Smooth muscle cell (in vitro differentiated cells): ENCODE measurements around the gene DNAJB7. TPM values are rescaled to one million over a fixed set of nuclear protein-coding genes. Genes with fewer than 3 reads are reported as not detected.

Experiments used
- DNase-seq: peaks from one replicate; lab custom pipeline; 2025; ENCODE audit not compliant: unreplicated experiment; lab: John Stamatoyannopoulos, UW
- H2AFZ ChIP-seq: fragments of 200-600 bp; sonication (generic); 2 replicates; pipeline ENCODE4 v1.6.0; 2016; ENCODE audit warnings: antibody characterized with exemption, low read depth, mild to moderate bottlenecking
- H3F3A ChIP-seq: fragments of 200-600 bp; sonication (generic); 2 replicates; pipeline ENCODE4 v1.6.0; 2017; ENCODE audit warnings: antibody characterized with exemption, low read depth
- H3K27ac ChIP-seq: fragments of 200-600 bp; sonication (generic); 2 replicates; pipeline ENCODE4 v1.5.1; 2016; ENCODE audit warnings: low read depth, mild to moderate bottlenecking
- H3K27me3 ChIP-seq: fragments of 200-600 bp; sonication (generic); 2 replicates; pipeline ENCODE4 v1.6.1; 2016; ENCODE audit warnings: low read depth, mild to moderate bottlenecking
- H3K36me3 ChIP-seq: fragments of 200-600 bp; sonication (generic); 2 replicates; pipeline ENCODE4 v1.5.1; 2016; ENCODE audit warnings: low read depth
- H3K4me1 ChIP-seq: fragments of 200-600 bp; sonication (generic); 2 replicates; pipeline ENCODE4 v1.5.1; 2016; ENCODE audit warnings: low read depth
- H3K4me2 ChIP-seq: fragments of 200-600 bp; sonication (generic); 2 replicates; pipeline ENCODE4 v1.6.0; 2016; ENCODE audit warnings: mild to moderate bottlenecking
- H3K4me3 ChIP-seq: fragments of 200-600 bp; sonication (generic); 2 replicates; pipeline ENCODE4 v1.5.1; 2016; ENCODE audit warnings: mild to moderate bottlenecking
- H3K79me2 ChIP-seq: fragments of 200-600 bp; sonication (generic); 2 replicates; pipeline ENCODE4 v1.6.0; 2016; ENCODE audit warnings: low read depth, mild to moderate bottlenecking
- H3K9ac ChIP-seq: fragments of 200-600 bp; sonication (generic); 2 replicates; pipeline ENCODE4 v1.6.0; 2016; ENCODE audit warnings: low read depth
- H3K9me3 ChIP-seq: fragments of 200-600 bp; sonication (generic); replicated peaks from 2 replicates; pipeline ENCODE4 v1.5.1; 2016; ENCODE audit warnings: low read depth
- H4K20me1 ChIP-seq: fragments of 200-600 bp; sonication (generic); 2 replicates; pipeline ENCODE4 v1.6.0; 2016; ENCODE audit warnings: low read depth
- WGBS: methylation state at CpG from one replicate; pipeline ENCODE4 v1.1.7; 2016; ENCODE audit warnings: low lambda C conversion rate; 5-methylcytosine and 5-hydroxymethylcytosine counted together
- polyA plus RNA-seq: library from polyadenylated mRNA; unstranded; fragments of >200 nt; fragmentation: Nextera tagmentation; extraction: Ambion mirVana; gene quantifications from 2 replicates; pipeline ENCODE4 v1.2.1, GENCODE V29; 2016
- total RNA-seq: library from RNA; depleted of rRNA; stranded (reverse); fragments of >200 nt; gene quantifications from 2 replicates; pipeline ENCODE4 v1.2.3, GENCODE V29; 2014
- TF ChIP-seq, protein P1 (sequence below): fragments of 200-600 bp; sonication (generic); IDR thresholded peaks from 2 replicates; pipeline ENCODE4 v1.5.1; 2017; ENCODE audit warnings: borderline replicate concordance, mild to moderate bottlenecking, antibody characterized with exemption; ENCODE audit not compliant: insufficient read depth, poor library complexity, severe bottlenecking

Gene DNAJB7
- total and polyA plus RNA-seq, 2 experiments from 2014 or later: not detected

DNA sequence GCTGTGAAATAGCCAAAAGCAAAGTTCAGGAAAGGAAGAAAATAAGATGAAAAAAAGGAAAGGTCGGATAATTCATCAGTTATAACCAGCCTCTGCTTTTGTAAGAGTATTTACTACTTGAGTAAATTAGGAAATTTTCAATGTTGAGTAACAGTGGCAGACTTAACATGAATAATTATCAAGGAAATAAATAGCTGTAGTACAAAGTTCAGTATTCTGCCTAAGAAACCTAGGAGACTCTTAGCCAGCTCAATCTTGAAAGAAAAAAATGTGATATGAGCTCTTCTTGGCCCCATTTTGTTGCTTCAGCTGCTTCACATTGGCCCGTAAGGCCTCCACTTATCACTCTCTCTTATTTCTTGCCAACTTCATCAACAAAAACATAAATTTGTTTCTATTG lies 17.0 kb upstream of the DNAJB7 start:
- Histone ChIP-seq H3K36me3 (peaks cover 15% of the 10 kb centered on the region), H3K4me2 (no peak overlapping the region), H4K20me1 (no peaks in the 10 kb centered on the region), H2AFZ (no peak overlapping the region), H3K27me3 (no peaks in the 10 kb centered on the region), H3F3A (no peaks in the 10 kb centered on the region), H3K9ac (no peak overlapping the region), H3K27ac (no peak overlapping the region), H3K9me3 (no peaks in the 10 kb centered on the region), H3K4me3 (no peak overlapping the region), H3K79me2 (no peaks in the 10 kb centered on the region), H3K4me1 (no peaks in the 10 kb centered on the region)
- TF ChIP-seq, protein P1, sequence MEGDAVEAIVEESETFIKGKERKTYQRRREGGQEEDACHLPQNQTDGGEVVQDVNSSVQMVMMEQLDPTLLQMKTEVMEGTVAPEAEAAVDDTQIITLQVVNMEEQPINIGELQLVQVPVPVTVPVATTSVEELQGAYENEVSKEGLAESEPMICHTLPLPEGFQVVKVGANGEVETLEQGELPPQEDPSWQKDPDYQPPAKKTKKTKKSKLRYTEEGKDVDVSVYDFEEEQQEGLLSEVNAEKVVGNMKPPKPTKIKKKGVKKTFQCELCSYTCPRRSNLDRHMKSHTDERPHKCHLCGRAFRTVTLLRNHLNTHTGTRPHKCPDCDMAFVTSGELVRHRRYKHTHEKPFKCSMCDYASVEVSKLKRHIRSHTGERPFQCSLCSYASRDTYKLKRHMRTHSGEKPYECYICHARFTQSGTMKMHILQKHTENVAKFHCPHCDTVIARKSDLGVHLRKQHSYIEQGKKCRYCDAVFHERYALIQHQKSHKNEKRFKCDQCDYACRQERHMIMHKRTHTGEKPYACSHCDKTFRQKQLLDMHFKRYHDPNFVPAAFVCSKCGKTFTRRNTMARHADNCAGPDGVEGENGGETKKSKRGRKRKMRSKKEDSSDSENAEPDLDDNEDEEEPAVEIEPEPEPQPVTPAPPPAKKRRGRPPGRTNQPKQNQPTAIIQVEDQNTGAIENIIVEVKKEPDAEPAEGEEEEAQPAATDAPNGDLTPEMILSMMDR: no peak
- no peak for DNase-seq
- WGBS: 94% methylated on average over 2 of the region's 2 CpGs

DNA sequence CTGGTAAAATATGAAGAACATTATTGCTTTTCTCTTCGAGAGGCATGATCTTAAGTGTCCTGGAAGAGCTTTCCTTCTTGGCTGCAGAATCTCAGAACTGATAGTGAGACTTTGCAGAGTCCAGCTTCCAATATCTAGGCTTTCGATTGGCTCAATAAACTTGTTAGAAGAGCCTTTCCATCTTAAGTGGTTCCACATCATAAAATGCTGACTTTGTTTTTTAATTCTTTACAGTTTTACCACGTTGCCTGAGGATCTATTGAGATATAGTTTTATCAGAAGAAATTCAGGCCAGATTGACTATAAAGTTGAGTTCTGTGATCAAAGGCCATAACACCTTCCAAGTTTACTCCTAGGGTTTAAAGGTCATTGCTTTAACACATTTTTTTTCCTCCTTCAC lies 15.6 kb upstream of the DNAJB7 start:
- no peaks in the 10 kb centered on the region for H4K20me1 ChIP-seq
- H3F3A ChIP-seq: no peaks in the 10 kb centered on the region
- 74% methylated on average over 3 of the region's 3 CpGs for WGBS
- H3K4me1 ChIP-seq: no peaks in the 10 kb centered on the region
- no peak overlapping the region for H3K27ac ChIP-seq
- TF ChIP-seq, protein P1: no peak
- peaks cover 3% of the 10 kb centered on the region for H3K36me3 ChIP-seq
- H3K4me3 ChIP-seq: no peak overlapping the region
- no peak for DNase-seq
- no peaks in the 10 kb centered on the region for H3K79me2 ChIP-seq
- no peak overlapping the region for H3K9ac ChIP-seq
- no peaks in the 10 kb centered on the region for H3K9me3 ChIP-seq
- no peaks in the 10 kb centered on the region for H3K27me3 ChIP-seq
- no peak overlapping the region for H3K4me2 ChIP-seq
- no peak overlapping the region for H2AFZ ChIP-seq

DNA sequence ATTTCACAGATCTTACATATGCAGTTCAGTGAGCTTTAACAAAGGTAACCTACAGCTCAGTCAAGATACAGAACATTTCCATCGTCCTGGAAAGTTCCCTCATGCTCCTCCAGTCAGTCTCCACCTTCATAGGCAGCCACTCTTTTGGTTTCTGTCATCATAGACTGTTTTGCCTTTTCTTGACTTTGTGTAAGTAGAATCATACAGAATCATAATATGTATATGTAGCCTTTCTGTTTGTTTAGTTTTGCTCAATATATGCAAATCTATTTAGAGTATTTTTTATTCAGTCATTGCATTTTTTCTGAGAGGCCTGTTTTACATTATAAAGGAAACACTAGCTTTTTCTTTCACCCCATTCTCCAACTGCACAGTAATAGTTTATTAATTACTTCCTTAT lies 15.0 kb upstream of the DNAJB7 start:
- 86% methylated on average over 1 of the region's 1 CpG for WGBS
- Histone ChIP-seq H3K9ac (no peak overlapping the region), H3K9me3 (no peaks in the 10 kb centered on the region), H3K4me1 (no peaks in the 10 kb centered on the region), H3F3A (no peaks in the 10 kb centered on the region), H3K4me3 (no peak overlapping the region), H3K4me2 (no peak overlapping the region), H3K79me2 (no peaks in the 10 kb centered on the region), H2AFZ (no peak overlapping the region), H3K36me3 (peaks cover 2% of the 10 kb centered on the region), H3K27me3 (no peaks in the 10 kb centered on the region), H3K27ac (no peak overlapping the region), H4K20me1 (no peaks in the 10 kb centered on the region)
- TF ChIP-seq, protein P1: no peak
- DNase-seq: no peak

DNA sequence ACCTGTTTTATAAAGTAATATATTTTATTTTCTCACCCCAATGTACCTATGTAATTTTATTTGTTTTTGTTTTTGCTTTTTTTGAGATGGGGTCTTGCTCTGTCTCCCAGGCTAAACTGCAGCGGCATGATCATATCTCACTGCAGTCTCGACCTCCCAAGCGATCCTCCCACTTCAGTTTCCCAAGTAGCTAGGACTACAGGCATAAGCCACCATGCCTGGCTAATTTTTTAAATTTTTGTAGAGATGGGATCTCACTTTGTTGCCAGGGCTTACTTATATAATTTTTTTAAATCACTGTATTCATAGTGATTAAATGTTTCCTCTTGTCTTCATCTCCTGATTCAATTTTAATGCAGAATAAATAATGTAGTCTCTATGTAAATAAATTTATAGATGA lies 13.2 kb upstream of the DNAJB7 start:
- H3K27me3 ChIP-seq: no peaks in the 10 kb centered on the region
- H2AFZ ChIP-seq: no peak overlapping the region
- no peak overlapping the region for H3K27ac ChIP-seq
- no peaks in the 10 kb centered on the region for H4K20me1 ChIP-seq
- no peaks in the 10 kb centered on the region for H3K9me3 ChIP-seq
- WGBS: 98% methylated on average over 3 of the region's 3 CpGs
- no peak overlapping the region for H3K4me3 ChIP-seq
- no peak overlapping the region for H3K4me2 ChIP-seq
- no peaks in the 10 kb centered on the region for H3K79me2 ChIP-seq
- peaks cover 4% of the 10 kb centered on the region for H3K36me3 ChIP-seq
- no peak overlapping the region for H3K9ac ChIP-seq
- TF ChIP-seq, protein P1: no peak
- no peaks in the 10 kb centered on the region for H3F3A ChIP-seq
- DNase-seq: no peak
- no peaks in the 10 kb centered on the region for H3K4me1 ChIP-seq
